SJCRH30 (cell line): ENCODE measurements around the gene CEP57. TPM values are rescaled to one million over a fixed set of nuclear protein-coding genes. Genes with fewer than 3 reads are reported as not detected.
"Not testable (repeated sequence)": the region's sequence is repeated elsewhere in the genome, so short reads cannot be mapped to it uniquely, and the experiment has no call there.

ENCODE experiments used
- DNase-seq, 2 experiments: peaks; one replicate each; pipeline ENCODE4 v3.0.0-alpha.2; 2015 to 2020
- H3K27ac ChIP-seq: fragments of 250-450 bp; sonication (Bioruptor Pico); 2 replicates; pipeline ENCODE4 v1.5.1; 2020; ENCODE audit warnings: mild to moderate bottlenecking, moderate library complexity
- H3K27me3 ChIP-seq: fragments of 250-450 bp; sonication (Bioruptor Pico); 2 replicates; pipeline ENCODE4 v1.5.1; 2020; ENCODE audit warnings: mild to moderate bottlenecking, moderate library complexity
- H3K36me3 ChIP-seq: fragments of 250-450 bp; sonication (Bioruptor Pico); 2 replicates; pipeline ENCODE4 v1.5.1; 2020; ENCODE audit warnings: mild to moderate bottlenecking, moderate library complexity
- H3K4me1 ChIP-seq: fragments of 250-450 bp; sonication (Bioruptor Pico); 2 replicates; pipeline ENCODE4 v1.5.1; 2020; ENCODE audit warnings: mild to moderate bottlenecking, moderate library complexity
- H3K4me3 ChIP-seq: fragments of 250-450 bp; sonication (Bioruptor Pico); 2 replicates; pipeline ENCODE4 v1.5.1; 2020; ENCODE audit warnings: mild to moderate bottlenecking, moderate library complexity
- H3K9me3 ChIP-seq: fragments of 250-450 bp; sonication (Bioruptor Pico); replicated peaks from 2 replicates; pipeline ENCODE4 v1.5.1; 2020; ENCODE audit warnings: mild to moderate bottlenecking, moderate library complexity
- total RNA-seq: library from RNA; depleted of rRNA; stranded (reverse); fragments of >200 nt; shearing (Covaris generic); gene quantifications from 2 replicates; pipeline ENCODE4 v1.2.3, GENCODE V29; 2014; rRNA removed

CEP57 gene
- total RNA-seq, 1 experiment from 2014 or later: 53.4 TPM

DNA sequence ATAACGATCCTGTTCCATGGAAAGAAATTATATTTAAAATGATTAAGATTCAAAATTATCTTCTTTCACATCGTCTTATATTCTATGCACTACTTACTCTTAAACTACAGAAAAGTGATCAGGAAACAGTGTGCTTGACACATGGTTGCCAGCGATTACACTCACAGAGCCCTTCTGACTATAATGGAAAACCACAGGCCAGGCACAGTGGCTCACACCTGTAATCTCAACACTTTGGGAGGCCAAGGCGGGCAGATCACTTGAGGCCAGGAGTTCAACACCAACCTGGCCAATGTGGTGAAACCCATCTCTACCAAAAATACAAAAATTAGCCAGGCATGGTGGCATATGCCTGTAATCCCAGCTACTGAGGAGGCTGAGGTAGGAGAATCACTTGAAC lies 69.7 kb downstream of the CEP57 start:
- not testable (repeated sequence) for H3K4me3 ChIP-seq, DNase-seq, H3K4me1 ChIP-seq, H3K9me3 ChIP-seq, H3K36me3 ChIP-seq, H3K27me3 ChIP-seq, H3K27ac ChIP-seq

DNA sequence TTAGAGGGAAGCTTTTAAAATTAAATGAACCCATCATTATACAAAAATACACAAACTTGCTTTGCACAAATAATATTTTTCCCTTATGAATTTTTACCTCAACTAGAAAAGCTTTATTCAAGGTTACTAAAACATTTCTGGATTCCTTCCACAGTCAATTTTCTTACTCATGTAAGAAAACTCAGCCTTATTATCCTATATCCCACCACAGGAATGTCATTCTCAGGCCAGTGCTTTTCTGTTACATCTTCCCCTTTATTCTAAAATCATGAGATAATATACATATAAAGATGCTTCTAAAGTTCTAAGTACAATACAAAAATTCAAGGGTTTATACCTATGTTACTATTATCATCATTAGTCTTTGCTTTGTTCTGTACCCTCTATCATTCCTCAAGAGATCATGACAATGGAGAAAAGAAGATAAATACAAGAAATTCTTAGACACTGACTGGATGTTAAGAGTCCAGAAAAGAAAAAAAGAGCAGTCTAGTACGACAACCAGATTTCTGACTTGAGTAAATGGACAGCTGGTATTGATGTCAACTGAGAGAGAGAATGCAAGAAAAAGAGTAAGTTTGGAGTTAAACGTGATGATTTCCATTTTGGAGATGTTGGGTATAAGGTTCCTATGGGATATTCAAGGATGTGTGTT lies 73.3 kb downstream of the CEP57 start:
- H3K9me3 ChIP-seq: no peaks in the 10 kb centered on the region
- no peak for DNase-seq
- no peak overlapping the region for H3K4me3 ChIP-seq
- no peaks in the 10 kb centered on the region for H3K4me1 ChIP-seq
- no peaks in the 10 kb centered on the region for H3K27me3 ChIP-seq
- no peak overlapping the region for H3K27ac ChIP-seq
- peaks cover 4% of the 10 kb centered on the region; the same call in 1 of the 2 replicates for H3K36me3 ChIP-seq

DNA sequence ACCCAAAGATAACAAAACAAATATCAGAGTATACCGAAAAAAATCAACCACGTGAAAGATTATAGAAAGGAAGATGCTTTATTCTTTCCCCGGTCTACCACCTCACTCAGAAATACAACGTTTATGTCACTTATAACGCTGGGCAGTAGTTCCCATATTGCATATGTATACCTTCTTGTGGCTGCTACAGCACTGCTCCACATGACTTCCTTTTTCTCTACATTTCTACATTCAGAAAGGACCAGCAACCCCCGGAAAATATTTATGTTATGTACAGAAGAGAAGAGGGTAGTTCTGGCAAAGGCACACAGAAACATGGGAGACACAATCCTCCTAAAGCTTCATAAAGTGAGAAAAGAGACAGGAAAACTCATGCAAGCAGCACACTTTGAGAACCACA lies 76.8 kb downstream of the CEP57 start:
- Histone ChIP-seq H3K27me3 (no peaks in the 10 kb centered on the region), H3K27ac (no peak overlapping the region), H3K36me3 (0 out of 2 replicates have a peak, but pooled peaks cover under 1% of the 10 kb centered on the region), H3K9me3 (no peaks in the 10 kb centered on the region), H3K4me1 (no peaks in the 10 kb centered on the region), H3K4me3 (no peak overlapping the region)
- no peak for DNase-seq

DNA sequence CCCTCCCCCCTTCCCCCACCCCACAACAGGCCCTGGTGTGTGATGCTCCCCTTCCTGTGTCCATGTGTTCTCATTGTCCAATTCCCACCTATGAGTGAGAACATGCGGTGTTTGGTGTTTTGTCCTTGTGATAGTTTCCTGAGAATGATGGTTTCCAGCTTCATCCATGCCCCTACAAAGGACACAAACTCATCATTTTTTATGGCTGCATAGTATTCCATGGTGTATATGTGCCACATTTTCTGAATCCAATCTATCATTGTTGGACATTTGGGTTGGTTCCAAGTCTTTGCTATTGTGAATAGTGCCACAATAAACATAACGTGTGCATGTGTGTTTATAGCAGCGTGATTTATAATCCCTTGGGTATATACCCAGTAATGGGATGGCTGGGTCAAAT lies 80.6 kb downstream of the CEP57 start:
- not testable (repeated sequence) for H3K36me3 ChIP-seq, H3K9me3 ChIP-seq, H3K4me1 ChIP-seq, H3K27ac ChIP-seq, H3K4me3 ChIP-seq, H3K27me3 ChIP-seq, DNase-seq

DNA sequence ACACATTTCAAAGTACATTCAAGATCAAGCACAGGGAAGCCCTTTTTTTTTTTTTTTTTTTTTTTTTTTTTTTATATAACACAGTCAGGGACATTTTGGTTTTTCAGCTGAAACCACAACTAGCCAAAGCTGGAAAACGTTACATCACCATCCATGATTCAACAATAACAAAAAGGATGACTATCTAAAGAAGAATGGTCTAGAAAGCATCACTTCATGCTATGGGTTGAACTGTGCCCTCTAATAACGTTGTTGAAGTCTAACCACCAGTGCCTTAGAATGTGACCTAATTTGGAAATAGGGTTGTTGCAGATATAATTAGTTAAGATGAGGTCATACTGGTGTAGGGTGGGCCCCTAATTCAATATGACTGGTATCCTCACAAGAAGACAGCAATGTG lies 87.0 kb downstream of the CEP57 start:
- Histone ChIP-seq H3K4me1 (no peaks in the 10 kb centered on the region), H3K27ac (no peak overlapping the region)
- DNase-seq: no peak

More for the DNA sequence above, 87.0 kb downstream of the CEP57 start:
- Histone ChIP-seq H3K9me3 (no peaks in the 10 kb centered on the region), H3K27me3 (no peaks in the 10 kb centered on the region), H3K4me3 (no peak overlapping the region), H3K36me3 (no peaks in the 10 kb centered on the region)

Other genes starting within 250 kb of the CEP57 start
- 16.3 and 19.1 TPM in 2 replicates for gene FAM76B, start 716 bp upstream of the CEP57 start, total RNA-seq
- gene MTMR2, start 133.6 kb downstream of the CEP57 start, total RNA-seq: 22.3 and 26.4 TPM in 2 replicates